Tibial nerve (tissue), 4 donors: ENCODE data around the gene TPPP. TPM values are rescaled to one million over a fixed set of nuclear protein-coding genes. Genes with fewer than 3 reads are reported as not detected.

ENCODE experiments used
- DNase-seq, 2 donors: peaks; one replicate each; pipeline ENCODE4 v3.0.0-alpha.2; 2019; ENCODE audit warnings: low spot score in 2 of 2
- H3K27ac ChIP-seq, 4 donors: fragments of 200-600 bp; sonication (generic) in 3 of 4; one replicate each; pipeline ENCODE4 v1.5.1; 2017 to 2019; ENCODE audit warnings: mild to moderate bottlenecking in 1 of 4
- H3K27me3 ChIP-seq, 2 donors: fragments of 200-600 bp; sonication (generic) in 1 of 2; one replicate each; pipeline versions ENCODE4 v1.5.1 to v1.6.0; 2017 to 2019
- H3K36me3 ChIP-seq, 3 donors: fragments of 200-600 bp; sonication (generic); one replicate each; pipeline ENCODE4 v1.5.1; 2018 to 2019
- H3K4me1 ChIP-seq, 4 donors: fragments of 200-600 bp; sonication (generic) in 3 of 4; one replicate each; pipeline ENCODE4 v1.5.1; 2017 to 2019
- H3K4me3 ChIP-seq, 4 donors: fragments of 200-600 bp; sonication (generic) in 3 of 4; one replicate each; pipeline ENCODE4 v1.5.1; 2017 to 2019; ENCODE audit warnings: mild to moderate bottlenecking in 1 of 4, moderate library complexity in 1 of 4
- H3K9me3 ChIP-seq, 4 donors: fragments of 200-600 bp; sonication (generic) in 3 of 4; one replicate each; pipeline ENCODE4 v1.5.1; 2017 to 2019
- CTCF ChIP-seq, 5 experiments: fragments of 200-600 bp in 3 of 5; fragments of 450-650 bp in 2 of 5; sonication (generic) in 3 of 5; IDR thresholded peaks; one replicate each; pipeline ENCODE4 v1.5.1; 2016 to 2019; ENCODE audit warnings: antibody characterized with exemption in 5 of 5, mild to moderate bottlenecking in 3 of 5, moderate library complexity in 2 of 5
- EP300 ChIP-seq, 2 donors: sonication (generic); formaldehyde crosslinking; IDR thresholded peaks; one replicate each; pipeline ENCODE4 v1.6.1; 2017; ENCODE audit warnings: antibody characterized with exemption in 2 of 2, mild to moderate bottlenecking in 1 of 2
- POLR2A ChIP-seq, 2 donors: fragments of 450-650 bp; IDR thresholded peaks; one replicate each; pipeline ENCODE4 v1.6.1; 2017; ENCODE audit warnings: antibody characterized with exemption in 2 of 2, mild to moderate bottlenecking in 2 of 2, moderate library complexity in 2 of 2
- WGBS, 2 donors: methylation state at CpG; one replicate each; pipeline ENCODE4 v1.1.5; 2018; 5-methylcytosine and 5-hydroxymethylcytosine counted together
- total RNA-seq, 4 donors: library from RNA; depleted of rRNA; stranded (reverse); fragments of >200 nt; gene quantifications; one replicate each; pipeline ENCODE4 v1.1.0, GENCODE V29; 2016

The TPPP gene
- total RNA-seq, 4 donors from 2014 or later = 1.7 to 5.5 (median 4.0) TPM

GRCh38 chr5:675111-675870 lies 17.9 kb downstream of the TPPP start:
- Histone ChIP-seq H3K27me3 (peaks cover 0 to 30% of the 10 kb centered on the region in 2 donors), H3K36me3 (no peaks in the 10 kb centered on the region), H3K4me3 (no peak overlapping the region), H3K9me3 (no peaks in the 10 kb centered on the region), H3K27ac (no peak overlapping the region), H3K4me1 (peaks cover 5 to 38% (median 21%) of the 10 kb centered on the region in 4 donors)
- TF ChIP-seq EP300 (IDR thresholded peaks at IDR 0.05) = no peak
- no peak for TF ChIP-seq CTCF (IDR thresholded peaks at IDR 0.05)
- TF ChIP-seq POLR2A (IDR thresholded peaks at IDR 0.05) = no peak
- 80 to 84% methylated on average over 20 of the region's 20 CpGs for WGBS, 2 donors
- no peak for DNase-seq

GRCh38 chr5:674630-675011 lies 18.5 kb downstream of the TPPP start:
- Histone ChIP-seq H3K4me3 (no peak overlapping the region), H3K27ac (no peak overlapping the region), H3K9me3 (no peaks in the 10 kb centered on the region), H3K36me3 (no peaks in the 10 kb centered on the region), H3K4me1 (peaks cover 5 to 38% (median 21%) of the 10 kb centered on the region in 4 donors), H3K27me3 (peaks cover 0 to 30% of the 10 kb centered on the region in 2 donors)
- TF ChIP-seq POLR2A (IDR thresholded peaks at IDR 0.05) (no peak), EP300 (IDR thresholded peaks at IDR 0.05) (no peak), CTCF (IDR thresholded peaks at IDR 0.05) (no peak)
- DNase-seq = no peak
- WGBS, 2 donors = 66% methylated on average over 7 of the region's 7 CpGs; no CpG with 5 or more reads in 1 of the 2 donors

- no peak for DNase-seq
- WGBS, 2 donors = 44 to 52% methylated on average over 17 to 23 of the region's 27 CpGs
- H3K4me1 ChIP-seq = peaks cover 5 to 38% (median 21%) of the 10 kb centered on the region in 4 donors
Measured at GRCh38 chr5:673831-674629, 19.1 kb downstream of the TPPP start.

GRCh38 chr5:673161-673830 lies 19.9 kb downstream of the TPPP start:
- H3K4me3 ChIP-seq = peak overlapping the region in 1 of 4 donors; percentile 5
- H3K36me3 ChIP-seq = no peaks in the 10 kb centered on the region
- 12 to 35% methylated on average over 11 to 18 of the region's 19 CpGs for WGBS, 2 donors
- peaks cover 0 to 30% of the 10 kb centered on the region in 2 donors for H3K27me3 ChIP-seq
- TF ChIP-seq CTCF (IDR thresholded peaks at IDR 0.05) = no peak
- no peak for TF ChIP-seq EP300 (IDR thresholded peaks at IDR 0.05)
- no peak for TF ChIP-seq POLR2A (IDR thresholded peaks at IDR 0.05)
- no peak for DNase-seq
- H3K9me3 ChIP-seq = no peaks in the 10 kb centered on the region
- peaks cover 5 to 38% (median 21%) of the 10 kb centered on the region in 4 donors for H3K4me1 ChIP-seq
- no peak overlapping the region for H3K27ac ChIP-seq

More at GRCh38 chr5:673831-674629, 19.1 kb downstream of the TPPP start:
- Histone ChIP-seq H3K9me3 (no peaks in the 10 kb centered on the region), H3K36me3 (no peaks in the 10 kb centered on the region), H3K4me3 (no peak overlapping the region), H3K27me3 (peaks cover 0 to 30% of the 10 kb centered on the region in 2 donors), H3K27ac (no peak overlapping the region)
- no peak for TF ChIP-seq CTCF (IDR thresholded peaks at IDR 0.05)
- no peak for TF ChIP-seq POLR2A (IDR thresholded peaks at IDR 0.05)
- no peak for TF ChIP-seq EP300 (IDR thresholded peaks at IDR 0.05)
